ENCODE data around the gene CRB3. TPM values are rescaled to one million over a fixed set of nuclear protein-coding genes. Genes with fewer than 3 reads are reported as not detected.

The CRB3 gene
- total and polyA plus RNA-seq, 2 of the 13 experiments (the other 11 are each of a cell fraction or from before 2014, with no cell fraction given): 10.6 to 25.6 TPM

DNA sequence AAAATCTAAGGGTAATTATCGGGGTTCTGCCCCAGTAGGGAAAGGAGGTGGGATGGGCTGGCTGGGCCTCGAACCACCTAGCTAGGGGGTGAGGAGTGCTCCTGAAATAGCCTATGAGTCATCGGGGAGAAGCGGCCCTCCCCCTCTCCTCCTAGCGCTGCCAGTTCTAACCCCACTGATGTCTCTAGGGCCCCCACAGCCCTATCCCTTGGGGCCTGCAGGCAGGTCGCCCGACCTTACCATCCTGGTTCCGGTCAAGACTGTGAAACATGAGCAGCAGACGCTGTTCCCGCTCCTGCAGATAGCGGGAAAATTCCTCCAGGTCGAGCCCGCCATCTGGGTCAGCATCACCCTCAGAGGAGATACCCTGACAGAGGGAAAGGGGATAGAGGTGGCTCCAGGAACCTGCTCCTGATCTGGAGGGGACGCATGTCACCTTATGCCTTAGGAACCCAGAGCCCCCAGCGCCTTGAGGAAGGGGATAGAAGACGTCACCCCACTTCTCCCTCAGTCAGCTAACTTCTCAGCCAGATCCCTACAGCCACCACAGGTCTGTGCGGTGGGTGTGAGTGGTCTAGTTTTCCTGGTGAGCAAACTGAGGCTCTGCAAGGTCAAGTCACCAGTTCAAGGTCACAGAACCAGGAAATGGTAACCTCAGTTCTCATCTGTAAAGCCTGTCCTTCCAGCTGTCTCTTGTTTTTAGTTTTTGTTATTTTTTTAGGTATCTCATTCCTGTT, 5.9 kb upstream of the CRB3 start (continued):
- TF ChIP-seq ZNF629 (CRISPR knock-in tag; conservative IDR thresholded peaks at IDR 0.05): 0 out of 2 replicates have a peak, but pooled peaks have one; percentile 3
- TF ChIP-seq KDM1A (CRISPR knock-in tag; IDR thresholded peaks at IDR 0.05): no peak
- TF ChIP-seq HNRNPUL1 (IDR thresholded peaks at IDR 0.05; ENCODE audit: low read depth, low read length): no peak

DNA sequence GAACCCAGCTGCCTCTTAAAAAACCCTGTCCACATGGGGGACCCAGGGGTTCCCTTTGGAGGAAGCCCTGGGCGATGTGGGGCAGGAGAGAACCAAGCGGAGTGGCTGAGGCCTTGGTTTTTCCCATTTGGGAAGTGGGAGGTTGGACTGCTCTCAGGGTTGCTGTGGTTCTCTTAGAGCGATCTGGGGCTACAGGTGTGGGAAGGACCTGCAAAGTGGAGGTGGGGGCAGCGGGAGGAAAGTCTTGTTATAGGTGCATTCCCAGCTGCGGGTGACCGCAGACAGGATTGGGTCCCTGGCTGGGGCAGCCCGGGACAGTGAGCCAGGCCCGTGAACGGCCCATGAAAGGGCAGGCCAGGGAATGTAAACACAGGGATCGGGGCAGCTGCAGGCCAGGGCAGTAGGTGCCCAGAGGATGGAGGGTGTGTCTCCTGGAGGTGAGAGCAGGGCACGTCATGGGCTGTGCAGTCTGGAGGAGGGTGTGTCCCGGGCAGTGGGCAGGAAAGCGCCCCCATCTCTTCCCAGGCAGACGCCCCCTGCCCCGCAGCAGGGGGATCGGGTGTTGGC, 5.3 kb upstream of the CRB3 start:
- TSS peak; percentile 52 for BruUV-seq (replicated peaks)
- H3K27me3 ChIP-seq (ENCODE audit: control insufficient read depth in 1 of 2, insufficient read depth in 2 of 2, low read length in 2 of 2): no peaks in the 10 kb centered on the region
- peak overlapping the region; percentile 91 for H3K4me2 ChIP-seq (ENCODE audit: low read depth, low read length)
- peak; percentile 32 for ATAC-seq
- in situ Hi-C loops (cut with HindIII; ENCODE audit: extremely low pct_ligation_motif_present, low pct_unique_long_range_greater_than_20kb) (no loop called here), intact Hi-C loops (cut with micrococcal nuclease; ENCODE audit: unreplicated experiment) (no loop called here)
- ChIA-PET POLR2A (interaction anchor here (1.3 to 2.0 kb wide), 2 partner anchors 18 to 34 kb away, joined by 4 to 5 read pairs; partner anchors contain the start of gene KHSRP), CTCF (ENCODE audit: low intra/inter-chr PET ratio, low total read pairs) (no interaction called here)
- H3K27ac ChIP-seq (ENCODE audit: extremely low read length, insufficient read depth, low read length): no peak overlapping the region
- peak overlapping the region; percentile 57 for H3K9ac ChIP-seq (ENCODE audit: insufficient read depth, low read depth, low read length)
- no peak for DNase-seq (ENCODE audit: low spot score)
- peaks cover 9 to 22% of the 10 kb centered on the region in 2 experiments for H3K36me3 ChIP-seq (replicated peaks in 1 of 2; ENCODE audit: control insufficient read depth in 1 of 2, insufficient read depth in 2 of 2, low read length in 2 of 2)
- H3K79me2 ChIP-seq (ENCODE audit: insufficient read depth, low read length): no peaks in the 10 kb centered on the region
- peaks cover 5% of the 10 kb centered on the region; the same call in 1 of the 2 replicates for H3K9me3 ChIP-seq (ENCODE audit: low read length)
- H2AFZ ChIP-seq (ENCODE audit: low read length): no peak overlapping the region
- H4K20me1 ChIP-seq (ENCODE audit: insufficient read depth, low read length): no peaks in the 10 kb centered on the region
- peaks cover 11% of the 10 kb centered on the region for H3K4me1 ChIP-seq (ENCODE audit: insufficient read depth, low read length)
- no peak for FAIRE-seq
- WGBS (ENCODE audit: low lambda C conversion rate): 32% methylated on average over 12 of the region's 16 CpGs
- peak overlapping the region; percentile 66 to 81 (median 66) for H3K4me3 ChIP-seq (replicated peaks in 1 of 3; ENCODE audit: insufficient read depth in 1 of 3, low read depth in 2 of 3, low read length in 3 of 3)
- TF ChIP-seq ZNF562 (CRISPR knock-in tag; IDR thresholded peaks at IDR 0.05; ENCODE audit: borderline replicate concordance) (no peak), STAG1 (CRISPR knock-in tag; IDR thresholded peaks at IDR 0.05) (no peak), ZNF382 (CRISPR knock-in tag; IDR thresholded peaks at IDR 0.05; ENCODE audit: borderline replicate concordance) (no peak), YEATS2 (CRISPR knock-in tag; IDR thresholded peaks at IDR 0.05; ENCODE audit: borderline replicate concordance) (no peak), IRX3 (CRISPR knock-in tag; IDR thresholded peaks at IDR 0.05; ENCODE audit: borderline replicate concordance, low read depth) (no peak), SMYD3 (CRISPR knock-in tag; IDR thresholded peaks at IDR 0.05) (no peak), MAZ (IDR thresholded peaks at IDR 0.05; ENCODE audit: borderline replicate concordance, low read depth, low read length) (no peak), MAZ (CRISPR knock-in tag; IDR thresholded peaks at IDR 0.05; ENCODE audit: low read depth) (no peak)
- TF ChIP-seq, protein P1, sequence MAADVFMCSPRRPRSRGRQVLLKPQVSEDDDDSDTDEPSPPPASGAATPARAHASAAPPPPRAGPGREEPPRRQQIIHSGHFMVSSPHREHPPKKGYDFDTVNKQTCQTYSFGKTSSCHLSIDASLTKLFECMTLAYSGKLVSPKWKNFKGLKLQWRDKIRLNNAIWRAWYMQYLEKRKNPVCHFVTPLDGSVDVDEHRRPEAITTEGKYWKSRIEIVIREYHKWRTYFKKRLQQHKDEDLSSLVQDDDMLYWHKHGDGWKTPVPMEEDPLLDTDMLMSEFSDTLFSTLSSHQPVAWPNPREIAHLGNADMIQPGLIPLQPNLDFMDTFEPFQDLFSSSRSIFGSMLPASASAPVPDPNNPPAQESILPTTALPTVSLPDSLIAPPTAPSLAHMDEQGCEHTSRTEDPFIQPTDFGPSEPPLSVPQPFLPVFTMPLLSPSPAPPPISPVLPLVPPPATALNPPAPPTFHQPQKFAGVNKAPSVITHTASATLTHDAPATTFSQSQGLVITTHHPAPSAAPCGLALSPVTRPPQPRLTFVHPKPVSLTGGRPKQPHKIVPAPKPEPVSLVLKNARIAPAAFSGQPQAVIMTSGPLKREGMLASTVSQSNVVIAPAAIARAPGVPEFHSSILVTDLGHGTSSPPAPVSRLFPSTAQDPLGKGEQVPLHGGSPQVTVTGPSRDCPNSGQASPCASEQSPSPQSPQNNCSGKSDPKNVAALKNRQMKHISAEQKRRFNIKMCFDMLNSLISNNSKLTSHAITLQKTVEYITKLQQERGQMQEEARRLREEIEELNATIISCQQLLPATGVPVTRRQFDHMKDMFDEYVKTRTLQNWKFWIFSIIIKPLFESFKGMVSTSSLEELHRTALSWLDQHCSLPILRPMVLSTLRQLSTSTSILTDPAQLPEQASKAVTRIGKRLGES (CRISPR knock-in tag; IDR thresholded peaks at IDR 0.05; ENCODE audit: borderline replicate concordance): no peak
- TF ChIP-seq, protein P2, sequence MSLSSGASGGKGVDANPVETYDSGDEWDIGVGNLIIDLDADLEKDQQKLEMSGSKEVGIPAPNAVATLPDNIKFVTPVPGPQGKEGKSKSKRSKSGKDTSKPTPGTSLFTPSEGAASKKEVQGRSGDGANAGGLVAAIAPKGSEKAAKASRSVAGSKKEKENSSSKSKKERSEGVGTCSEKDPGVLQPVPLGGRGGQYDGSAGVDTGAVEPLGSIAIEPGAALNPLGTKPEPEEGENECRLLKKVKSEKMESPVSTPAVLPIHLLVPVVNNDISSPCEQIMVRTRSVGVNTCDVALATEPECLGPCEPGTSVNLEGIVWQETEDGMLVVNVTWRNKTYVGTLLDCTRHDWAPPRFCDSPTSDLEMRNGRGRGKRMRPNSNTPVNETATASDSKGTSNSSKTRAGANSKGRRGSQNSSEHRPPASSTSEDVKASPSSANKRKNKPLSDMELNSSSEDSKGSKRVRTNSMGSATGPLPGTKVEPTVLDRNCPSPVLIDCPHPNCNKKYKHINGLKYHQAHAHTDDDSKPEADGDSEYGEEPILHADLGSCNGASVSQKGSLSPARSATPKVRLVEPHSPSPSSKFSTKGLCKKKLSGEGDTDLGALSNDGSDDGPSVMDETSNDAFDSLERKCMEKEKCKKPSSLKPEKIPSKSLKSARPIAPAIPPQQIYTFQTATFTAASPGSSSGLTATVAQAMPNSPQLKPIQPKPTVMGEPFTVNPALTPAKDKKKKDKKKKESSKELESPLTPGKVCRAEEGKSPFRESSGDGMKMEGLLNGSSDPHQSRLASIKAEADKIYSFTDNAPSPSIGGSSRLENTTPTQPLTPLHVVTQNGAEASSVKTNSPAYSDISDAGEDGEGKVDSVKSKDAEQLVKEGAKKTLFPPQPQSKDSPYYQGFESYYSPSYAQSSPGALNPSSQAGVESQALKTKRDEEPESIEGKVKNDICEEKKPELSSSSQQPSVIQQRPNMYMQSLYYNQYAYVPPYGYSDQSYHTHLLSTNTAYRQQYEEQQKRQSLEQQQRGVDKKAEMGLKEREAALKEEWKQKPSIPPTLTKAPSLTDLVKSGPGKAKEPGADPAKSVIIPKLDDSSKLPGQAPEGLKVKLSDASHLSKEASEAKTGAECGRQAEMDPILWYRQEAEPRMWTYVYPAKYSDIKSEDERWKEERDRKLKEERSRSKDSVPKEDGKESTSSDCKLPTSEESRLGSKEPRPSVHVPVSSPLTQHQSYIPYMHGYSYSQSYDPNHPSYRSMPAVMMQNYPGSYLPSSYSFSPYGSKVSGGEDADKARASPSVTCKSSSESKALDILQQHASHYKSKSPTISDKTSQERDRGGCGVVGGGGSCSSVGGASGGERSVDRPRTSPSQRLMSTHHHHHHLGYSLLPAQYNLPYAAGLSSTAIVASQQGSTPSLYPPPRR (CRISPR knock-in tag; IDR thresholded peaks at IDR 0.05; ENCODE audit: borderline replicate concordance): no peak

All from HepG2 (cell line).